Muscle layer of duodenum (tissue), 2 donors: ENCODE results near the gene MAPT.

ENCODE experiments used
- H3K27ac ChIP-seq: one replicate; pipeline ENCODE4 v1.7.0; 2013; ENCODE audit warnings: mild to moderate bottlenecking, low read length
- H3K27me3 ChIP-seq: one replicate; pipeline ENCODE4 v1.7.0; 2013; ENCODE audit warnings: low read depth, mild to moderate bottlenecking, control low read depth, low read length
- H3K36me3 ChIP-seq, 2 donors: one replicate each; pipeline ENCODE4 v1.7.0; 2013; ENCODE audit warnings: low read length in 2 of 2, control low read depth in 1 of 2, mild to moderate bottlenecking in 1 of 2; ENCODE audit not compliant: insufficient read depth in 2 of 2, control insufficient read depth in 1 of 2
- H3K4me1 ChIP-seq, 2 donors: one replicate each; pipeline ENCODE4 v1.7.0; 2013; ENCODE audit warnings: low read length in 2 of 2, mild to moderate bottlenecking in 2 of 2, control low read depth in 1 of 2, moderate library complexity in 1 of 2; ENCODE audit not compliant: insufficient read depth in 2 of 2, control insufficient read depth in 1 of 2
- H3K4me3 ChIP-seq, 2 donors: one replicate each; pipeline ENCODE4 v1.7.0; 2013; ENCODE audit warnings: low read length in 2 of 2, low read depth in 1 of 2, mild to moderate bottlenecking in 1 of 2
- H3K9me3 ChIP-seq, 2 donors: one replicate each; pipeline ENCODE4 v1.7.0; 2013; ENCODE audit warnings: low read length in 2 of 2, control low read depth in 1 of 2, mild to moderate bottlenecking in 1 of 2; ENCODE audit not compliant: control insufficient read depth in 1 of 2
- donor health status: healthy.

MAPT gene

DNA sequence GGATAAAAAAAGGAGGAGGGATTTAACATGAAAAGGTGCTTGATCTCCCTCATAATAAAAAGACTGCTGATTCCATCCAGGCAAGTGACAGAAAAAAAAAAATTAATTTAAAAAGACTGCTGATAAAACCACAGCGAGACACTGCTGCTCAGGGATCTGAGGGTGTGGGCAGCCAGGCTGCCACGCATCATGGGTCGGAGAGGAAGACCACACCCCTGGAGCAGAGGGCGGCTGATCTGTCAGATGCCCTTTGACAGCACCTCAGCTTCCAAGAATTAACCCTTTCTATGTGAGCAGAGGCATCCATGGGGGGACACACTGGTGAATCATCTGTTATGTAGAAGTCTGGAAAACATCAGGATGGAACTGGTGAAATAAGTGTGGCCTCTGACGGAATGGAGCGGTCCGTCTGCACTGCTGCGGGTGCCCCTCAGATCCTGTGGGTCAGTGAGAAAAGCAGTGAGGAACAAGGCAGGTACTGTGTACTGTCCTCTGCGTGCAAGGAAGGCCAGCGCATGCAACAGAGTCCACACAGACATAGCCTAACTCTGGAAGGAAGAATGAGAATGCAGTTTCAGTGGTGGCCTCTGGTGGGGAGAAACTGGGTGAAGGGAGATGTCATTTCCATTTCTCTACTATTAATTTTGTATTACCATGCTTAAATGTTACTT lies 19.8 kb downstream of the MAPT start:
- no peaks in the 10 kb centered on the region for H3K27me3 ChIP-seq
- no peaks in the 10 kb centered on the region for H3K36me3 ChIP-seq
- no peak overlapping the region for H3K4me3 ChIP-seq
- H3K9me3 ChIP-seq: peaks cover 0 to 9% of the 10 kb centered on the region in 2 donors
- no peak overlapping the region for H3K27ac ChIP-seq
- H3K4me1 ChIP-seq: no peaks in the 10 kb centered on the region

GRCh38 chr17:45915263-45915662 lies 20.9 kb downstream of the MAPT start:
- H3K27ac ChIP-seq: no peak overlapping the region
- no peaks in the 10 kb centered on the region for H3K27me3 ChIP-seq
- no peak overlapping the region for H3K4me3 ChIP-seq
- no peaks in the 10 kb centered on the region for H3K4me1 ChIP-seq
- no peaks in the 10 kb centered on the region for H3K36me3 ChIP-seq
- peaks cover 0 to 9% of the 10 kb centered on the region in 2 donors for H3K9me3 ChIP-seq

DNA sequence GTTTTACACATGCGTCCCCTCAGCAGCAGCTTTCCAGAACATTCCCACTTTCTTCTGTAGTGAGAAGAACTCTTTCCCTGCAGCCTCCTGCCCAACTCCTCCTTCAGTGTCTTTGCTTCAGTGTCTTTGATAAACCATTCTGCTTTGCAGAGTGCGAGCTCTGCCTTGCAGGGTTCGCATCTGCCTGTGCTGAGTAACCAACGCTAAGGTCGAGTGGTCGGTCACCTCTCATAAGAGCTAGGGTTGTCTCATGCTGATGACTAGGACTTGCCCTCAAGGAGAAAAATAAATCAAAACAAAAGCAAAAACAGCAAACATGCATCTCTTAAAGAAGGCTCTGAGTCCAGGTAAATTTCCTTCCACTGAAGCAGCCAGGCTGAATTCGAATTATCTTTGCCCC lies 22.7 kb downstream of the MAPT start:
- no peaks in the 10 kb centered on the region for H3K36me3 ChIP-seq
- H3K27me3 ChIP-seq: no peaks in the 10 kb centered on the region
- H3K27ac ChIP-seq: no peak overlapping the region
- H3K4me3 ChIP-seq: no peak overlapping the region
- peaks cover 0 to 5% of the 10 kb centered on the region in 2 donors for H3K9me3 ChIP-seq
- H3K4me1 ChIP-seq: no peaks in the 10 kb centered on the region

GRCh38 chr17:45918241-45918745 lies 23.9 kb downstream of the MAPT start:
- H3K4me1 ChIP-seq: no peaks in the 10 kb centered on the region
- no peaks in the 10 kb centered on the region for H3K9me3 ChIP-seq
- H3K36me3 ChIP-seq: no peaks in the 10 kb centered on the region
- no peaks in the 10 kb centered on the region for H3K27me3 ChIP-seq
- no peak overlapping the region for H3K4me3 ChIP-seq
- no peak overlapping the region for H3K27ac ChIP-seq

DNA sequence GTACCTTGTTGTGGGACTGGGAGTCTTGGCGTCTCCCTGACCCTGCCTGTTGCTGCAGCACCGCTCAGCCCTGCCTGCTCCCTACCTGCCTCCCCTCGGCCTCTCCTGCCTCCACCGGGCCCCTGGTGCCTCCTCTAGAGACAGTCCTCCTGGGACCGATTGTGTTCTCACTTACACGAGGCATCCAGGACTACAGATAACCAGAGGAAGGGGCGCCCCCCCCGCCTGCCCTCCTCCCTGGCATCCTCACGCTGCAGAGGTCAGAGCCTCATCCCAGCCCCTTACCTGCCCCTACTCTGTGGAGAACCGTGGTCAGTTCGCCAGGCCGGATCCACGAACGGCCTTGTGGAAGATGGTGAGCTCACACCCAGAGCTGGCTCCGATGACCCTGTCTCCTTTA lies 24.8 kb downstream of the MAPT start:
- Histone ChIP-seq H3K4me1 (no peaks in the 10 kb centered on the region), H3K36me3 (no peaks in the 10 kb centered on the region), H3K27ac (no peak overlapping the region)

GRCh38 chr17:45920083-45920482 lies 25.7 kb downstream of the MAPT start:
- no peak overlapping the region for H3K27ac ChIP-seq
- no peaks in the 10 kb centered on the region for H3K4me1 ChIP-seq

More for the DNA sequence above, 24.8 kb downstream of the MAPT start:
- Histone ChIP-seq H3K4me3 (no peak overlapping the region), H3K9me3 (no peaks in the 10 kb centered on the region), H3K27me3 (no peaks in the 10 kb centered on the region)

DNA sequence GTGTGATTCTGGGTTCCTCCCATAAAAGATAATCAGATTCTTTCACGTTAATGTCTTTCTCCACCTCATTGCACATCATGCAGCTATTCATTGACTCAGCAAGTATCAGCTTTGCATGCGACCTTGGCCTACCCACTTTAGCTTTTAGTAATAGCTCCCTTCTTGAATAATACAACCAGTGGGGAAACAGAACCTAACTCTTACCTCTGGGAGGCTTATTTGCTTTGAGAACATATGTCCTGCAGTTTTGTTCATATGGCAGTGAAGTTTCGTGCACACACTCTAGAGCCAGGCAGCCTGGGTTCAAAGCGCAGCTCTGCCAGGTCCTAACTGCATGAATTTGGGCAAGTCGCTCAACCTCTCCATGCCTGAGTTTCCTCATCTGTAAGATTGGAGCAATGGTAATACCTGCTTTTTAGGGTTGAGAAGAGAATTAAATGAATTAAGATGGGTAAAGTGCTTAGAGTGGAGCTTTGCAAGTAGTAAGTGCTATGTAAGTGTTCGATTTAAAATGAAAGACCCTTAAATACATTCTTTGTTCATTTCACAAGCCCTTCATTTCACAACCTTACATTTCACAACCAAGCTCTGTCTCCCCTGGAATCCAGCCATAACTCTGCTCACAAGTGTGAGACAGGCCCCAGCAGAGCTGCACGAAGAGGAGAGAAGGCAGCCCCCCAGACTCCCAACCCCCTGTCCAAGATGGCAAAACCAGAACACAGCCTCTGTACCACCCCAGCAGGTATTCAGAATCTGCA lies 29.3 kb downstream of the MAPT start:
- Histone ChIP-seq H3K4me1 (no peaks in the 10 kb centered on the region), H3K36me3 (no peaks in the 10 kb centered on the region), H3K9me3 (peaks cover 0 to 7% of the 10 kb centered on the region in 2 donors), H3K27me3 (no peaks in the 10 kb centered on the region), H3K4me3 (no peak overlapping the region), H3K27ac (no peak overlapping the region)

More at GRCh38 chr17:45920083-45920482, 25.7 kb downstream of the MAPT start:
- no peaks in the 10 kb centered on the region for H3K9me3 ChIP-seq
- H3K36me3 ChIP-seq: no peaks in the 10 kb centered on the region
- H3K4me3 ChIP-seq: no peak overlapping the region
- H3K27me3 ChIP-seq: no peaks in the 10 kb centered on the region

- Histone ChIP-seq H3K9me3 (peaks cover 0 to 7% of the 10 kb centered on the region in 2 donors), H3K36me3 (no peaks in the 10 kb centered on the region), H3K27me3 (no peaks in the 10 kb centered on the region), H3K4me1 (no peaks in the 10 kb centered on the region), H3K4me3 (no peak overlapping the region), H3K27ac (no peak overlapping the region)
Observed at GRCh38 chr17:45924332-45924820, 30.0 kb downstream of the MAPT start.

DNA sequence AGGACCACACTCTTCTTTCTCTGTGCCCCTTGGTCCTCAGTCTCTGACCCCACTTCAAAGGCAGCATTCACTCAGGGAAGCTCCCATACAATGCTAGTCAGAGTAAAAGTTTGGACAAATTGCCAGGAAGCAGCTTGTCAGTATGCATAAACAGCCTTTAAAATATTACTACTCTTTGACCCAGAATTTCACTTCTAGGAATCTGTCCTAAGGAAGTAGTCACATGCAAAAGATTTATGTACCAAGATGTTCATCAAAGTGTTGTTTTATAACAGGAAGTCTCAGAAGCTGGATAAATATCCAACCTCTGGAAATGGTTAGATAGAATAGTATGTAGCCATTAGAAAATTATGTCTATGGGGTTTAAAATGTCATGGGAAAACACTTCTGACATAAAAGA lies 31.0 kb downstream of the MAPT start:
- Histone ChIP-seq H3K4me1 (no peaks in the 10 kb centered on the region), H3K9me3 (peaks cover 0 to 7% of the 10 kb centered on the region in 2 donors), H3K4me3 (no peak overlapping the region), H3K27ac (no peak overlapping the region), H3K36me3 (no peaks in the 10 kb centered on the region), H3K27me3 (no peaks in the 10 kb centered on the region)

DNA sequence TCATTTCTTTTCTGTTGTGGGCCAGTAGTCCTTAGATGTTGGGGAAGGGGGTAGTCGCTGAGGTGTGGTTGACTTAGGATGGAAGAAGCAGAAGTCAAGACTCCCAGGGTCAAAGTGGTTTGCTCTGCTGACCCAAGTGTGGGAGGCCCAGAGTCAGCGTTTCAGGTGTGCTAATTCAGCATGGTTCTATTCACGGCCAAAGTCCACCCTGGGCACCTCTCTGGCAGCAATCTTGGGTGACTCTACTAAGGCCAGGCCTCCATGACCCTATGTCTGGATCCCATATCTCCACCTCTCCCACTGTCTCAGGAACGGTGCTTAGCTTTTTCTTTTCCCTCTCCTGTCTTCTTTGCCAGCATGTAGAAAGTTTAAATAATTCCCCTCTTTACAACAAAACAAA lies 32.9 kb downstream of the MAPT start:
- Histone ChIP-seq H3K4me3 (no peak overlapping the region), H3K27me3 (no peaks in the 10 kb centered on the region), H3K27ac (no peak overlapping the region), H3K9me3 (peaks cover 0 to 7% of the 10 kb centered on the region in 2 donors), H3K36me3 (no peaks in the 10 kb centered on the region), H3K4me1 (no peaks in the 10 kb centered on the region)

- H3K4me3 ChIP-seq: no peak overlapping the region
- H3K36me3 ChIP-seq: no peaks in the 10 kb centered on the region
- no peaks in the 10 kb centered on the region for H3K4me1 ChIP-seq
- no peaks in the 10 kb centered on the region for H3K27me3 ChIP-seq
- H3K9me3 ChIP-seq: peaks cover 0 to 7% of the 10 kb centered on the region in 2 donors
- no peak overlapping the region for H3K27ac ChIP-seq
Observed at GRCh38 chr17:45929344-45929743, 35.0 kb downstream of the MAPT start.
